Gastroesophageal sphincter (tissue), 3 donors: ENCODE results near the gene KCNQ1OT1.

ENCODE experiments used
- EP300 ChIP-seq: sonication (generic); formaldehyde crosslinking; IDR thresholded peaks from one replicate; pipeline ENCODE4 v1.6.1; 2017; ENCODE audit warnings: antibody characterized with exemption, mild to moderate bottlenecking
- POLR2A ChIP-seq, 2 donors: fragments of 450-650 bp; IDR thresholded peaks; one replicate each; pipeline ENCODE4 v1.6.1; 2017; ENCODE audit warnings: antibody characterized with exemption in 2 of 2, mild to moderate bottlenecking in 2 of 2, moderate library complexity in 1 of 2
- TF ChIP-seq, protein P1 (sequence below), 4 experiments: fragments of 200-600 bp in 2 of 4; fragments of 450-650 bp in 2 of 4; sonication (generic) in 1 of 4; IDR thresholded peaks; one replicate each; pipeline ENCODE4 v1.5.1; 2017 to 2019; ENCODE audit warnings: antibody characterized with exemption in 4 of 4, mild to moderate bottlenecking in 2 of 4, moderate library complexity in 2 of 4

DNA sequence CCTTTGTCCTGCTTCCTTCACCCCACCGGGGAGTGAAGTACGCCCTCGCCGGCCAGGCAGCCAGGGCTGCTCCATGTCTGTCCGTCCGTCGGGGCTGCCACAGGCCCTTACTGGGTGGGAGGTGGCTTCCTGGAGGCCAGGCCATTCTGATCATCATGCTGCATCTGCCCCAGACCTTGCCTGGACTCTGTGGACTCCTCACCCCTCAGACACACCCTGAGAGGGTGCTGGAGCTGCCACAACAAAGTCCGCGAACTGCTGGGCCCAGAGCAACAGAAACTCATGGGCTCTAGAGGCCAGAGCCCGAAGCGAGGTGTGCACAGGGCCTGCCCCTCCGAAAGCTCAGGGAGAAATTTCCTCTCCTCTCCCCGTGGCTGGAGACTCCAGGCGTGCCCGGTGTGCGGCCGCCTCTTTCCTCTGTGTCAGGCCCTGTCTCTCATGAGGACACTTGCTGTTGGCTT, 124.2 kb downstream of the KCNQ1OT1 start:
- TF ChIP-seq, protein P1, sequence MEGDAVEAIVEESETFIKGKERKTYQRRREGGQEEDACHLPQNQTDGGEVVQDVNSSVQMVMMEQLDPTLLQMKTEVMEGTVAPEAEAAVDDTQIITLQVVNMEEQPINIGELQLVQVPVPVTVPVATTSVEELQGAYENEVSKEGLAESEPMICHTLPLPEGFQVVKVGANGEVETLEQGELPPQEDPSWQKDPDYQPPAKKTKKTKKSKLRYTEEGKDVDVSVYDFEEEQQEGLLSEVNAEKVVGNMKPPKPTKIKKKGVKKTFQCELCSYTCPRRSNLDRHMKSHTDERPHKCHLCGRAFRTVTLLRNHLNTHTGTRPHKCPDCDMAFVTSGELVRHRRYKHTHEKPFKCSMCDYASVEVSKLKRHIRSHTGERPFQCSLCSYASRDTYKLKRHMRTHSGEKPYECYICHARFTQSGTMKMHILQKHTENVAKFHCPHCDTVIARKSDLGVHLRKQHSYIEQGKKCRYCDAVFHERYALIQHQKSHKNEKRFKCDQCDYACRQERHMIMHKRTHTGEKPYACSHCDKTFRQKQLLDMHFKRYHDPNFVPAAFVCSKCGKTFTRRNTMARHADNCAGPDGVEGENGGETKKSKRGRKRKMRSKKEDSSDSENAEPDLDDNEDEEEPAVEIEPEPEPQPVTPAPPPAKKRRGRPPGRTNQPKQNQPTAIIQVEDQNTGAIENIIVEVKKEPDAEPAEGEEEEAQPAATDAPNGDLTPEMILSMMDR (IDR thresholded peaks at IDR 0.05) = no peak
- no peak for TF ChIP-seq EP300
- TF ChIP-seq POLR2A (IDR thresholded peaks at IDR 0.05) = no peak
